ENCODE results near the gene CDH12.

DNA sequence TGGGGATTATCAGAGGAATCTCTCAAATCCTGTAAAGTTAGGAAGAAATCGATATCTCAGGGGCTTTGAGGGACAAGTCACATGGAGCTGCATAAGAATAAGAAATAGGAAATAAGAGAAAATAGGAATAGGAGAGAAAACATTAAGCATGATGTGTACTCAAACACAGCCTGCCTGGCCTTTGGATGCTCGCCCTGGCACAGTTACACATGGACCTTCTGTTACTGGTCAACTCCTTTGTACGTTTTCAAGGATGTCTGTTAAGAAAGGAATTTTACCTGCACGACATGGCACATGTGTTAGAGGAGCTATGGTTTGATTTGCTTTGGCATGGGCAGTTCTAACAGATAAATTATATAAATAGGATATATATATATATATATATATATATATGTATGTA, 321.2 kb downstream of the CDH12 start:
- TF ChIP-seq CTCF (IDR thresholded peaks at IDR 0.05) (no peak), POLR2AphosphoS5 (IDR thresholded peaks at IDR 0.05) (no peak), EP300 (IDR thresholded peaks at IDR 0.05) (no peak), POLR2A (IDR thresholded peaks at IDR 0.05) (no peak)

Measured in suprapubic skin (tissue), 4 donors.